Peyer's patch (tissue), 4 donors: Measurements from ENCODE around the gene NADK2.

Experiments used
- POLR2A ChIP-seq, 2 donors: fragments of 450-650 bp; IDR thresholded peaks; one replicate each; pipeline ENCODE4 v1.5.1; 2017; ENCODE audit warnings: antibody characterized with exemption in 2 of 2, mild to moderate bottlenecking in 2 of 2, moderate library complexity in 2 of 2
- TF ChIP-seq, protein P1 (sequence below), 6 experiments: fragments of 450-650 bp in 4 of 6; fragments of 200-600 bp in 2 of 6; sonication (generic) in 1 of 6; IDR thresholded peaks; one replicate each; pipeline ENCODE4 v1.5.1; 2017 to 2019; ENCODE audit warnings: antibody characterized with exemption in 6 of 6, mild to moderate bottlenecking in 3 of 6, moderate library complexity in 1 of 6

DNA sequence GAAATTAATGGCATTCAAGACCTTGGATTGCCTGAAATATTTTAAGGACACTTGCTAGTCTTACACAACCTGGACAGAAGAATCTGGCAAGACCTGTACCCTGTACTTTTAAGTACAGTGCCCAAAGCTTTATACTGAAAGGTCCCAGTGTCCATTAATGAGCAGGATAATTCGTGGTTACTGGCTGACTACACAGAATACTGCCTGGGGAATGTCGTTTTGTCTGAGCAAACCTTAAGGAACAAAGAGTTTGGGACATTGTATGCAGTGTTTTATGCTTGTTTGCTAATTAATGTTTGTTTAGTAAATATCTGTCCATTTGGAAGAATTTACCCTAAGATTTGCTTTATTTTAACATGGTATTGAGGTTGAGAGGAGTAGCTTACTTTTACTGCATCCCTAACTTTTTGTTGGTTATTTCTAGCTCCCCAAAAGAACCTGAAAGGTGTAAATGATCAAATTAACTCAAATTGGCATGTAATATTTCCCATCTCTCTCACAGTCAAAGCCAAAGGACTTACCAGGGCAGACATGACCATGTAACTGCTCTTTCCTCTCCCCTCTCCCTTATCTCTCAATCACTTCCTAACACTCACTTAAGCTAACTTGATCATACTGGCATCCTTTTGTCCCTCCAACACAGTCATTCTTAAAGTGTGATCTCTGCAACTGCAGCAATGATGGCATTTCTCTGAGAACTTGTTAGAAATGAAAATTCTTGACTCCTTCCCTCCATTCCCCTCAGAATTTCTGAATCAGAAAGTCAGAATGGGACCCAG lies 44.3 kb upstream of the NADK2 start:
- TF ChIP-seq, protein P1, sequence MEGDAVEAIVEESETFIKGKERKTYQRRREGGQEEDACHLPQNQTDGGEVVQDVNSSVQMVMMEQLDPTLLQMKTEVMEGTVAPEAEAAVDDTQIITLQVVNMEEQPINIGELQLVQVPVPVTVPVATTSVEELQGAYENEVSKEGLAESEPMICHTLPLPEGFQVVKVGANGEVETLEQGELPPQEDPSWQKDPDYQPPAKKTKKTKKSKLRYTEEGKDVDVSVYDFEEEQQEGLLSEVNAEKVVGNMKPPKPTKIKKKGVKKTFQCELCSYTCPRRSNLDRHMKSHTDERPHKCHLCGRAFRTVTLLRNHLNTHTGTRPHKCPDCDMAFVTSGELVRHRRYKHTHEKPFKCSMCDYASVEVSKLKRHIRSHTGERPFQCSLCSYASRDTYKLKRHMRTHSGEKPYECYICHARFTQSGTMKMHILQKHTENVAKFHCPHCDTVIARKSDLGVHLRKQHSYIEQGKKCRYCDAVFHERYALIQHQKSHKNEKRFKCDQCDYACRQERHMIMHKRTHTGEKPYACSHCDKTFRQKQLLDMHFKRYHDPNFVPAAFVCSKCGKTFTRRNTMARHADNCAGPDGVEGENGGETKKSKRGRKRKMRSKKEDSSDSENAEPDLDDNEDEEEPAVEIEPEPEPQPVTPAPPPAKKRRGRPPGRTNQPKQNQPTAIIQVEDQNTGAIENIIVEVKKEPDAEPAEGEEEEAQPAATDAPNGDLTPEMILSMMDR (IDR thresholded peaks at IDR 0.05) = no peak
- no peak for TF ChIP-seq POLR2A (IDR thresholded peaks at IDR 0.05)
